HS-5 (cell line): ENCODE results near the gene GEMIN4.
"Not testable (repeated sequence)": the region's sequence is repeated elsewhere in the genome, so short reads cannot be mapped to it uniquely, and the experiment has no call there.

Experiments used
- DNase-seq: peaks from one replicate; pipeline ENCODE4 v3.0.0-alpha.2; 2012; ENCODE audit warnings: low read depth

GEMIN4 gene

DNA sequence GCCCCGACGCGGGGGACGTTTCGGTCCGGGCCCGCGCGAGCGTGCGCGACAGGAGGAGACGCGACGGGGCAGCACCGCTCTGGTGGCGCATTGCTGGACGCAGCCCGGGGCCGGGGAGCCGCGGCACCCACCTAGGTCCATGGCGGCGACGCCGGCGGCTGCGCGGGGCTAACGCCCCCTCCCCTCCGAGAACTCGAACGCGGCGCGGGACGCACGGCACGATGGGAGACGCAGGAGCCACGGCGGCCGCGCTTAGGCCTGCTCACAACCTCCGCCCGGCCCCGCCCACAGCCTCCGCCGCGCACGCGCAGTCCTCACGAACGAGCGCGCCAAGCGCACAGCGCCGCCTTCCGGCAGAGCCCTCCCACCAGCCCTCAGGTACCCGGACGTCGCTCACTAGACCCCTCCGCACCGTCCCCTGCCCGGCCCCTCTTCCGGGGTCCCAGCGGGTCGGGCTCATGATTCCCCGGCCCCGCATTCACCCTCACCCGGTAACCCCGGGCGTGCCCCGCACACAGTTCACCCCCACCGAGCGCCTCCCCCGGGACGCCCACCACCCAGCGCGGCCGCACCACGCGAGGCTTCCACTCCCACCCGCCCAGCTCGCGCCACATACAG, at the start of gene GEMIN4:
Gene GEMIN4 (minus strand): TSS at position 263 of the 618 bp plus-strand sequence. CDS start 122 bp downstream, at position 141.
- peak; percentile 52 for DNase-seq

DNA sequence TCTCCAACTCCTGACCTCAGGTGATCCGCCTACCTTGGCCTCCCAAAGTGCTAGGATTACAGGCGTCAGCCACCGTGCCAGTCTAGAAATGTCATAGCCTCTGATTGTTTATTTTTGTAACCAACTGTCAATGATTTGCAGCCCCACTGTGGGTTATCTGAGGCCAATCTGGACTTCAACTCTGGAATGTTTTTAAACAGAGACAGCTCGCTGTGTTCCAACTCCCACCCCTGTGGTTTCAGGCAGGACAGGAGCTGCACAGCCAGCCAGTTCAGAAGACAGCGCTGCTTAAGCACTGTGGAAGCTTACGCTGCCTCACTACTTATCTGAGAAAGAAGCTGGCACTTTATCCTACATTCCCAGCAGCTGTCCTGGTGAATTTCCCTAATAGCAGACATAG, 49.6 kb upstream of the GEMIN4 start:
- DNase-seq: no peak

DNA sequence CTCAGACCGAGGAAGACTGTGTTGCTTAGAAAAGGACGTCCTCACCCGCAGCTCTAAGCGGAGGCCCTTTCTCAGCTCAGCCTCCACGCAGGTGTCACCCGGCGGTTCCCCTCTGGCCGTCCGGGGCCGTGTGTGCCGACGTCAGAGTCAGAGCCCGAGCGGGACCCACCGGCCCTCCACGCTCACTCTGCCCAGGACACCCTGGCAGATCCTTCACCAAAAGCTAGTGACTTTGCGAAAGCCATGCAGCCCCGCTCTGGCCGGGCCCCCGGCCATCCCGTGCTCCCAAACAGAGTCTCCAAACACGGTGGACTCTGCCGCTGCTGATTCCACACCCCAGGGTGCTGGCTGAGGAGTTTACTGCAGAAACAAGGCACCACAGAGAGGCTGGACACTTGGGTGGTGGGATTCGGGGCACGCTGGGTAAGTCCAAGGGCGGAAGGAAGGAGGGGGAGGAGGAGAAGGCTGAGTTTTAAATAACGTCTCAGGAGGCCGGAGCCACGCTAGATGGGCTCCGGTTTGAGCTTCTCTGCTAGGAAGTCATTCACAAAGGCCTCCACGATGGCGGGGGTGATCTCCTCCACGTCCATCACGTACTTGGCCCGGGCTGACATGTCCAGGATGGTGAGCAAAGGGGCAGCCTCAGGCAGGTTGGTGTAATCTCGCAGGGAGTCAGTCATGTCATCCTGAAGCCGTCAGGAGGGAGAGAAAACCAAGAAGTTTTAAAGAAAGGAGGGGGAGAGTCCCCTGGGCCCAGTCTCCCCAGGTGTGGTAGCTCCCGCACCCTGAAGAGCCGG, 48.6 kb upstream of the GEMIN4 start:
- DNase-seq: no peak

DNA sequence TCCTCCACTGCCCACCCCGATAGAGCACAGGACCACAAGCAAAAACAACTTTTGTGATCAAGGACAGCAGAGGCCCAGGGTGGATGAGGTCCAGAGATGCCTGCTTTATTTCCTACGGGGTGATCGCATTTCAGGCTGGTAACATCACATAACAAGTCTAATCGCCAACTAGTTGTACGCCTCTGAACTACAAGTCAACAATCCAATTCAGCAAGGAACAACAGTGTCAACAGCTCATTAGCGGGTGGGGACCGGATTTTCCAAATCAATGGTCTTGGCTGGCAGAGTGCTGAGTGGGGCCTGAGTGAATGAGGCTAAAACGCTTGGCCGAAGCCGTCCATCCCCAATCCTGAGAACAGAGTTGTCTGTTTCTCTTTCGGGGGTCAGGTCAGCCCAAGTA, 47.2 kb upstream of the GEMIN4 start:
- no peak for DNase-seq

DNA sequence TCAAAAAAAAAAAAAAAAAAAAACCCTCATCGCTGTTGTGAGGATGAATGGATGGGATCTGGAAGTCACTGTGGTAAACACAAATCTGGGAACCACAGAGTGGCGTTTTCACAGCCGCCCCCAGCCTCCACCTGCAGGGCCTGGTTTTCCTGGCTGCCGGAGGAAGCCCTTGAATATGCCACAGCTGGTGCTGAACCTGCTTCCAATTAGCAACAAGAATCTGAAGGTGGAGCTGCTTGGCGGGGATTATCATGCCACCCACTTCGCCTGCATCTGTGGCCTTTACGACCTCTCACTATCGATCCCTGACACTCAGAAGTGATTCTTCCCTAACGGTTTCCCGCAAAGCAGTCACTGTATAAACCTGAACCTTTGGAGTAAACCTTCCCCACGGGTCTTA, 46.2 kb upstream of the GEMIN4 start:
- DNase-seq: no peak

DNA sequence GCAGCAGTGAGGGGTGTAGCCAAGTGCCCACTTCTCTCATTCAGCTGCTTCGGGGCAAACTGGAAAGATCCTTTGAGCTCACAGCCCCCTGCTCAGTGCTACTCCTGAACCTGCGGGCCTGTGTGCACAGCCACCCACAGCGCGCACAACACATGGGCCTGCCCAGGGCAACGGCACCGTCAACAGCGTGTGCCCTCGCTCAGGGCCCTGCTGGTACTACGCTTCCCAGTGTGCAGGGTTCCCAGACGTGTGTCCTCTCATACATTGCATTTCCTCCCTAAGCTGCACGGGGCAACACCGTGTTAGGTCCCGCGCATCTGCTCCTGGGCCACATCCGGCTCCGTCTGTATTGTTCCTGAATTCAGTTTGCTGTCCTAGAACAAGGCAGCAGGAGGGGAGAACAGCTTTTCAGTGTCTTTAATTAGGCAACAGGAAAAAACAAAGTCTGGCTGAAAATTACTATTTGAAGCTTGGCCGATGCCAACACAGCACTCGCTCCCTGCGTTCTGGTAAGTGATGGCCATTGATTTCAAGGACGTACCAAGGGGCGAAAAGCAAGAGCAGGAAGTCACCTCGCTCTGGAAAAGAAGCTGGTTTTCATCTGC, 45.3 kb upstream of the GEMIN4 start:
- no peak for DNase-seq

DNA sequence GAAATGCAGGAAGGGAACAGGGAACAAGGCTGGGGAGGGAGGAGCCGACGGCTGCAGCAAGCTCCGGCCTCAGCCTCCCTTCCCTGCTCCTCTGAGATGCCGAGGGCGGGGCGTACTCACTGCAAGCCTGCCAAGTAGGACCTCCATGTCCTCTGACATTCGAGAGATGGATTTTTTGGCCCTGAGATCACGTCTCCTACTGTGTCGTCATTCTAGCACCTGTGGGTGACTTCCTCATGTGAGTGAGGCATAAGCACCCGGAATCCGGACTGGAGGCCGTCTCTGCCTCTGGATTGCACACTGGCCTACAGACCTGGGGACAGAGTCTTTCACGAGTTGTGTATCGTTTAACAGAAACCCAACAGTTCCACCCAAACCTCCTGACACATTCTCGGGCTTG, 44.5 kb upstream of the GEMIN4 start:
- no peak for DNase-seq

DNA sequence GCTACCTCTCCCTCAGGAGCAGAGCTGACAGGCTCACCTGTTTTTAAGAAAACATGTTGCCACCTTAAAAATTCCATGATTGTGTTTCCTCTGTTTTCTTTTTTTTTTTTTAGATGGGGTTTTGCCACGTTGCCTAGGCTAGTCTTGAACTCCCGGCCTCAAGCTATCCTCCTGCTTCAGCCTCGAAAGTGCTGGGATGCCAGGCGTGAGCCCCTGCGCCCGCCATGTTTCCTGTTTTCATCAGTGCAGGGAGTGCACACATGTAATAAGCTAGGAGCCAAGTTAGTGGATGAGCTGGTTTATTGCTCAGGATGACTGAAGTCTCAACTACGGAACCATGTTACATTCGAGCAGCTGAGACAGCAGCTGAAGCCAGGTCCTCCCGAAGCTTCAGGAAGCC, 43.7 kb upstream of the GEMIN4 start:
- DNase-seq: no peak

DNA sequence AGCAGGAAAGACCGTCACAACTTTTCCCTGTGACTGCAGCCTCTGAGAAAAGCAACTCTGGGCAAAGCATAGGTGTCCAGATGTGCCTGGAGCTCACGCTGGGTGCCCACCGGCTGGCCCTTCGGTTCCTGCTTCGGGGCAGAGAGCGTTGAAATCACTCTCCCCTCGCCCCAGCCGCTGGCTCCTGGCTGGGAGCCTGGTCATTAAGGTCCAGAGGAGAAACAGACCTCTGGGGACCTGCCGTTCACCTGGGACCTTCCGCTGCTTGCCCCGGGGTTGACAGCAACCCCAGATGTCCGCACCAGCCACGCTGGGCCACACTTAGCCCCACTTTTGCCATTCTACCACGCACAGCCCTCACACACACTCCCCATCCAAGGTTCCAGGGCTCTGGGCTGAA, 43.2 kb upstream of the GEMIN4 start:
- no peak for DNase-seq

DNA sequence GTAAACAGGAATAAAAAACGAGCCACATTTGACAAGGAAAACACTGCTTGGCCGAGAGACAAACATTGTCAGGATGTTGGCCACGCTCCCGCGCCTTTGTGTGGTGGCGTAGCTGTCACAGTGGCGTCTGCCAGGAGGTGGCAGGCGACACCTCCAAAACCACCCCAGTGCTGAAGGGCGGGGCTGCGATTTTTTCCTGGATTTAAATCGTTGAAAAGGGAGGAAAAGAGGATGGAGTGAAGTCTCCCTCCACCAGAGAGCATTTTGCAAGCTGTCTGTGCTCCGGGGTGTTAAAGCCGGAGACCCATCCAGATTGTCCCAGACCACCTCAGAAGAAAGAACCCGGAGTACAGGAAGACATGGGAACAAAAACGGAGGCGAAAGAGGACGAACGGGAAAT, 42.8 kb upstream of the GEMIN4 start:
- DNase-seq: no peak

DNA sequence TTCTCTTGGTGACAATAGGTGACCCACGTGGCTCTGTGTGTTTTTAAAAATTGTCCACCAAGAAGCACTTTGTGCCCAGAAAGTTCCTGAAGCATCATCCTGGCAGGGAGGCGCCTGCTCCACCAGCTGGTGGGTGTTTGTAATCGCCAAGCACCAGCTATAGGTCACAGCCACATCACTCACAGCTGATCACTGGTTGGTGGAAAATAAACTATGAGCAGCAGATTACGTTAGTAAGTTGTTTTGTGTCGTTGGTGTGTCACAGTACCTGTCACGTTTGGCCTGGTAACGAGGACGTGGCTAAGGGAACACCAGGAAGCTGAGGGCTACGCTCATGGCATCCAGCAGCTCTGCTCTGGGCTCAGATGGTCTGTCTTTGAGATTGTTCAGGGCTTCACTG, 40.2 kb upstream of the GEMIN4 start:
- no peak for DNase-seq

DNA sequence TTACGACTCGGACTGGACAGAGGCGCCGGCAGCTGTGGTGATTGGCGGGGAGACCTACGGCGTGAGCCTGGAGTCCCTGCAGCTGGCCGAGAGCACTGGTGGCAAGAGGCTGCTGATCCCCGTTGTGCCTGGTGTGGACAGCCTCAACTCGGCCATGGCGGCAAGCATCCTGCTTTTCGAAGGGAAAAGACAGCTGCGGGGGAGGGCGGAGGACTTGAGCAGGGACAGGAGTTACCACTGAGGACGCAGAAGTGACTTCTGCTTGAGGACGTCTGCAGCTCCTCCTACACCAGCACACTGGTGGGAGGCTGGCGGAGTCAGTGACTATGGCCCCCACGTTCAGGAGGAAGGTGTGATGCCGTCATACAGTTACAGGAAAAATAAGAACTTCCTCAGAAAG, 39.8 kb upstream of the GEMIN4 start:
- DNase-seq: no peak

DNA sequence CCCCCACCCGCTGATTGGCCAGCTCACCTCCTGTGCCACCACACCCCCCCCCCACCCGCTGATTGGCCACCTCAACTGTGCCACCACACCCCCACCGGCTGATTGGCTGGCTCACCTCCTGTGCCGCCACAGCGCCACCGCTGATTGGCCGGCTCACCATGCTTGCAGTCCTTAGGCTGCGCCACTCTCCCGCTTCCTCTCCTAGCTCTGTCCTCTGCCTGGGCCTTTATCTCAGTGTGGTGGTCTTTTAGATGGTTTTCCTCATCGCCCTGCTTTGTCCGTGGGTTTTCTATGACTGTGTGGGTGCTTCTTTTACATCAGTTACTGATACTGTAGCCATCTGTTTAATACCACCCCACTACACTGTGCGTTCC, 38.8 kb upstream of the GEMIN4 start:
- not testable (repeated sequence) for DNase-seq

DNA sequence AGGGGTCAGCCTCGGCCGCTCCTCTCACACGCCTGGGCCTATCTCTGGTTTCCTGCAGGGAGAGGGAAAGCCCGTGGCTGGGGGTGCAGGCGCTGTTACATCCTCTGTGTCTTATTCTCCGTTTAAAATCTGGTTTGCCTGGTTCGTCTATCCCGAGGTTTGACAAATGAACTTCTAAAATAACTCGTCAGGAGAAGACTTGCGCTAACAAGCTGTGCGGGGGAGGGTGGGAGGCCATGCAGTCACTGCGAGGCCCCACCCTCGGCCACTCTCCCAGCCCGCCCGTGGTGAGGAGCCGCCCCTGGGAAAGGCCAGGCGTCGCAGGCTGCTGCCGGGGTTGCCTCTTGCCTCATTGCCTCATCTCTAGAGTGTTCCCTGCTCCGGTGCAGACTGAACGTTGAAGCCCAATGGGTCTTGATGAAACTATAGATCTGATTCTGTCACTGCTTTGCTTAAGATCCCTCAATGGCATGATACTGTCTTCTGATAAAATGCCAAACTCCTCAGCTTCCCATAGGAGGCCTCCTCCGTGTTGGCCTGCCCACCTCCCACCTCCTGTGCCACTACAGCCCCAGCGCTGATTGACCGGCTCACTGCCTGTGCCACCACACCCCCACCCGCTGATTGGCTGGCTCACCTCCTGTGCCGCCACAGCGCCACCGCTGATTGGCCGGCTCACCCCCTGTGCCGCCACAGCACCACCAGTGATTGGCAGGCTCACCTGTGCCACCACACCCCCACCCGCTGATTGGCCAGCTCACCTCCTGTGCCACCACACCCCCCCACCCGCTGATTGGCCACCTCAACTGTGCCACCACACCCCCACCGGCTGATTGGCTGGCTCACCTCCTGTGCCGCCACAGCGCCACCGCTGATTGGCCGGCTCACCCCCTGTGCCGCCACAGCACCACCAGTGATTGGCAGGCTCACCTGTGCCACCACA, 38.1 kb upstream of the GEMIN4 start:
- DNase-seq: not testable (repeated sequence)

DNA sequence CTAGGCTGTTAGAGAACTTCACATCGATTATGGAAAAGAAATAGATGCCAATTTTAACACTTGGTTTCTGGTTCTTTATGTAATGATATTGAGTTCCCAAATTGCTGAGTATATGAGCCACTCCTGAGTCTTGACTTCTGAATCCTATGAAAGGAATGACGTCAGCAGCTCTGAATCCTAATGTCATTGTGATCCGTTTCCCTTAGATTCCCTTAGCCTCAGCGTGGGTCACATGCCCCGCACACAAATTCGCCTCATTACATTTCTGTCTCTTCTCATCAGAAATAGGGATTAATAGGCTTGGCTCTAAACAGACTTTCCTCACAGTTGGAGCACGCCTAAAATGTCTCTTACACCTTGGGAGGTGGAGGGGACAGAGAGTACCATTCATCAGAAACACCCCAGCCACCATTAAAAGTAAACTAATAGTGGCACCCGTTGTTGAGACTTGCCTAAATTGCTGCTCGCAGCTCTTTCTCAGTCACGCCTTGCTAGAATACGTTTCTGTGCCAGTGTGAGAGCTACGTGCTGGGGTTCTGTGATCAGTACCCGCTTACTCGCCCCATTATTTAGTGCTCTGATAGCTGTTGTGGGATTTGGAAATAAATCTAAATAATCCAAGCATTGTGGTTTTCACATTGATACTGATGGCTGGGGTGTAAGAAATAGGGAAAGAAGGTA, 37.2 kb upstream of the GEMIN4 start:
- no peak for DNase-seq

DNA sequence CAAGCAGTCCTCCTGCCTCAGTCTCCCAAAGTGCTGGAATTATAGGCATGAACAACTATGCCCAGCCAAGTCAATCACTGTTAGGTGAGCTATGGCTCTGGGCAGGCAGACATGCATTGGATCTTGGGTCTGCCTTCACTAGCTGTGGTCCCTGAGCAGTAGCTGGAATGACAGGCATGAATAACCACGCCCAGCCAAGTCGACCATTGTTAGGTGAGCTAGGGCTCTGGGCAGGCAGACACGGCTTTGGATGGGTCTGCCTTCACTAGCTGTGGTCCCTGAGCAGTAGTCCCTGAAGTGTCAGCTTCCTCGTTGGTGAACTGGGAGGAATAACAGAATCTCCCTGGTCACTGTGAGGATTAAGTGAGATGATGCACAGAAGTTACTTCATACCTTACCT, 36.5 kb upstream of the GEMIN4 start:
- no peak for DNase-seq

DNA sequence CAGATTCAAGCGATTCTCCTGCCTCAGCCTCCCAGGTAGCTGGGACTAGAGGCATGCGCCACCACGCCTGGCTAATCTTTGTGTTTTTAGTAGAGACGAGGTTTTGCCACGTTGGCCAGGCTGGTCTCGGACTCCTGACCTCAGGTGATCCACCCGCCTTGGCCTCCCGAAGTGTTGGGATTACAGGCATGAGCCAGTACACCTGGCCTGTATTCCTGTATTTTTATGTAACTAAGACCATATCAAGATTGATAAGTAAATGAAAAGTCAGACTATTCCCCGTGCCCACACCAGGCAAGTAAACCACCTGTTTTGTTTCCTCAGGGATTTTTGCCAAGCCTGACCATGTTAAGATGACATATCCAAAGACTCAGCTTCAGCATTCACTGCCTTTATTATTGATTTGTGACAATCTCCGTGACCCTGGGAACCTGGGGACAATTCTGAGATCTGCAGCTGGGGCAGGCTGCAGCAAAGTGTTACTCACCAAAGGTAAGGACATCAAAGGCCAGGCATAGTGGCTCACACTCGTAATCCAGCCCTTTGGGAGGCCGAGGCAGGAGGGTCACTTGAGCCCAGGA, 35.7 kb upstream of the GEMIN4 start:
- DNase-seq: no peak

DNA sequence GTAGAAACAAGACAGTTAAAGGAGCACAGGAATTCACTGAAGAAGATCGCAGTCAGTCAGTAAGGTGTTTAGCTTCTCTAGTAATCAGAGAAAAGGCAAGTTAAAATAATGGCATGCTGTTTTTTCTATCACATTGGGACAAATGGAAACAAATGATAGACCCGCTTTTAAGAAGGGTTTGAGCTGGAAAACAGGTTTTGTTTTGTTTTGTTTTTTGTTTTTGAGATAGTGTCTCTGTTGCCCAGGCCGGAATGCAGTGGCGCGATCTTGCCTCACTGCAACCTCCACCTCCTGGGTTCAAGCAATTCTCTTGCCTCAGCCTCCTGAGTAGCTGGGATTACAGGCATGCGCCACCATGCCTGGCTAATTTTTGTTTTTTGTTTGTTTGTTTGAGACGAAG, 33.8 kb upstream of the GEMIN4 start:
- DNase-seq: not testable (repeated sequence)

DNA sequence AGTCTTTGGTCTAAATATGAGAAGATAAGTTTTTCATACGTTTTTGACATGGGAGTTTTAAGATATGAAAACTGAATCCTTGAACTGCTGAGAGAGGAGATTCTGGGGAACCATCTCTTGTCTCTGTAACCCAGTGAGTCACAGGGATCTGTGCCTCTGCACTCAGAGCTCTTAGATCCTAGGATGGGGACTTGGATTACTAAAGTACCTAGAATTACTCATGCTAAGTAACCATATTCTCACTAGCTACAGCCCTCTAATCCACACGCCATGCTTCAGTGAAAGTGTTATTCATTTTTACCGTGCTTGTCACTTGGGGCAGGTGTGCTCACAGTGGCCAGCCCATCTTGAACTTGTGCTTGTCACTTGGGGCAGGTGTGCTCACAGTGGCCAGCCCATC, 32.1 kb upstream of the GEMIN4 start:
- DNase-seq: no peak

DNA sequence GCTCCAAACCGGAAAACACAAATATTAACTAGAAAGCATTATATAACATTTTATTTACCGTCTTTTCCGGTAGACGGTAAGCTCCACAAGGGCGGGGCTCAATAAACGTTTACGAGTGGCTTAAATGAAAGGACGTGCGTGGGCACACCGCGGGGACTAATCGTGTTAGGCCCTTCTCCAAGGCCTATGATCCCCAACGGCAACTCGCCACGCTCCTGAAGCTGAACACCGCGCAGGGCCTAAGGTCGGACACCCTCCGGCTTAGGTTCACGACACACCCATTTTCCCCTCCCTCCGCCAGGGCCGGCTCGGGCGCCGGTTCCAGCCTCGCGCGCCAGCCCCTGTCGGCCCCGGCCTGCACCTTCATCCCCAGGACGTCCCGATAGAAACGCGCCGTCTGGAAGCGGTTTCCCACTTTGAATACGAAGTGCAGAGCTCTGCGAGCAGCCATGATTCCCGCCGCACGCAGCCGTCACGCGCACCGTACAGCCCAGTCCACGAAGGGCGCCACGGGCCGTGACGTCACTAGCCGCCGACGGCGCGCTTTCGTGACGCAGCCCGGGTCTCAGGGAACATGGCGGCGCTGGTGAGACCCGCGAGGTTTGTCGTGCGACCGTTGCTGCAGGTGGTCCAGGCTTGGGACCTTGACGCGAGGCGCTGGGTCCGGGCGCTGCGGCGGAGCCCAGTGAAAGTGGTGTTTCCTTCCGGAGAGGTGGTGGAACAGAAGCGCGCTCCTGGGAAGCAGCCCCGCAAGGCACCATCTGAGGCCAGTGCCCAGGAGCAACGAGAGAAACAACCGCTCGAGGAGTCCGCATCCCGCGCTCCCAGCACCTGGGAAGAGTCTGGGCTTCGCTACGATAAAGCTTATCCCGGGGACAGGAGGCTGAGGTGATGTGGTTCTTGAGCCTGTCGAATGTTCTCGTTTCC, 30.0 kb upstream of the GEMIN4 start, which contains the start of the genes GLOD4 and MRM3:
Gene GLOD4 (minus strand): TSS at position 476 of the 927 bp plus-strand sequence. CDS start 25 bp downstream, at position 451.
Gene MRM3 (plus strand): TSS at position 549 of the 927 bp plus-strand sequence. CDS start 26 bp downstream, at position 575.
- DNase-seq: peak; percentile 61
